Endothelial cell of umbilical vein (primary cell): ENCODE results near the gene PRR7. TPM values are rescaled to one million over a fixed set of nuclear protein-coding genes. Genes with fewer than 3 reads are reported as not detected.

Source experiments
- BruUV-seq: library from RNA; stranded (reverse); fragments of 400-500 nt; replicated peaks from 2 replicates; lab custom pipeline; 2021; lab: Mats Ljungman, UMichigan
- CTCF ChIA-PET: fragments of 300-600, 350-600 bp; sonication (Branson Sonifier 250); formaldehyde crosslinking; loops from one replicate; lab custom pipeline; 2021; ENCODE audit warnings: antibody characterized with exemption, inconsistent platforms; lab: Charles Lee
- POLR2A ChIA-PET: fragments of 300-600, 350-600 bp; sonication (Branson Sonifier 250); formaldehyde crosslinking; loops from one replicate; lab custom pipeline; 2021; ENCODE audit warnings: antibody characterized with exemption, inconsistent platforms; lab: Charles Lee
- DNase-seq: peaks from one replicate; pipeline ENCODE4 v3.0.0-alpha.2; 2011; ENCODE audit warnings: low read depth, low spot score
- FAIRE-seq: peaks from 2 replicates; lab custom pipeline; 2011; peaks lifted over from hg19 to GRCh38; lab: Jason Lieb, UNC
- H2AFZ ChIP-seq: 2 replicates; pipeline ENCODE4 v1.6.0; 2012; ENCODE audit warnings: low read depth, low read length, control low read depth, inconsistent platforms
- H3K27ac ChIP-seq: 2 replicates; pipeline ENCODE4 v1.5.1; 2011; ENCODE audit warnings: low read depth, mild to moderate bottlenecking, control low read depth, low read length, moderate library complexity; ENCODE audit not compliant: insufficient read depth
- H3K27me3 ChIP-seq, 2 experiments: 2 replicates each; pipeline versions ENCODE4 v1.6.0 to v1.6.1; 2011; ENCODE audit warnings: low read length in 2 of 2, mixed read lengths in 1 of 2; ENCODE audit not compliant: control insufficient read depth in 2 of 2, insufficient read depth in 2 of 2
- H3K36me3 ChIP-seq, 2 experiments: 2 replicates in 1 of 2; 3 replicates in 1 of 2; pipeline ENCODE4 v1.5.1; 2011; ENCODE audit warnings: low read length in 2 of 2, mild to moderate bottlenecking in 1 of 2, moderate library complexity in 1 of 2; ENCODE audit not compliant: control insufficient read depth in 2 of 2, insufficient read depth in 2 of 2; ENCODE audit errors: extremely low read depth in 1 of 2
- H3K4me1 ChIP-seq: 3 replicates; pipeline ENCODE4 v1.5.1; 2011; ENCODE audit warnings: mild to moderate bottlenecking, low read length; ENCODE audit not compliant: control insufficient read depth, insufficient read depth; ENCODE audit errors: extremely low read depth
- H3K4me2 ChIP-seq: 2 replicates; pipeline ENCODE4 v1.6.1; 2011; ENCODE audit warnings: low read length, control low read depth, mixed read lengths; ENCODE audit not compliant: insufficient read depth
- H3K4me3 ChIP-seq, 3 experiments: fragments of 200-600 bp in 1 of 3; sonication (generic), shearing (Covaris generic) in 1 of 3; replicated peaks in 1 of 3; 2 replicates each; pipeline ENCODE4 v1.5.1; 2011 to 2016; ENCODE audit warnings: control low read depth in 3 of 3, low read length in 3 of 3, mild to moderate bottlenecking in 2 of 3, inconsistent platforms in 1 of 3, low read depth in 1 of 3, moderate library complexity in 1 of 3; ENCODE audit not compliant: insufficient read depth in 1 of 3
- H3K79me2 ChIP-seq: 2 replicates; pipeline ENCODE4 v1.6.0; 2012; ENCODE audit warnings: low read length, inconsistent platforms; ENCODE audit not compliant: control insufficient read depth, insufficient read depth
- H3K9ac ChIP-seq: replicated peaks from 2 replicates; pipeline ENCODE3; 2011; ENCODE audit warnings: low read length, control low read depth; ENCODE audit not compliant: insufficient read depth; ENCODE audit errors: extremely low read depth
- H3K9me1 ChIP-seq: replicated peaks from 3 replicates; pipeline ENCODE4 v1.6.0; 2011; ENCODE audit warnings: mild to moderate bottlenecking, low read length; ENCODE audit not compliant: control insufficient read depth, insufficient read depth; ENCODE audit errors: extremely low read depth
- H3K9me3 ChIP-seq: replicated peaks from 2 replicates; pipeline ENCODE4 v1.5.1; 2012; ENCODE audit warnings: low read length, inconsistent platforms; ENCODE audit not compliant: control insufficient read depth, insufficient read depth
- H4K20me1 ChIP-seq: replicated peaks from 2 replicates; pipeline ENCODE3; 2011; ENCODE audit warnings: mild to moderate bottlenecking, low read length; ENCODE audit not compliant: control insufficient read depth, insufficient read depth; ENCODE audit errors: extremely low read depth
- CTCF ChIP-seq, 2 donors: IDR thresholded peaks; 1 replicate in 1 of 2; 2 replicates in 1 of 2; pipeline ENCODE4 v1.5.1; 2011; ENCODE audit warnings: low read length in 2 of 2, mild to moderate bottlenecking in 2 of 2, moderate library complexity in 2 of 2, control low read depth in 1 of 2, inconsistent platforms in 1 of 2, low read depth in 1 of 2; ENCODE audit not compliant: insufficient read depth in 1 of 2; ENCODE audit errors: extremely low read depth in 1 of 2
- EZH2 ChIP-seq: IDR thresholded peaks from 2 replicates; pipeline ENCODE4 v1.6.1; 2012; ENCODE audit warnings: borderline replicate concordance, low read depth, mild to moderate bottlenecking, moderate library complexity, low read length, inconsistent platforms; ENCODE audit not compliant: severe bottlenecking
- FOS ChIP-seq: IDR thresholded peaks from 2 replicates; pipeline ENCODE4 v1.6.1; 2011; ENCODE audit warnings: mild to moderate bottlenecking, low read length, moderate library complexity, borderline replicate concordance; ENCODE audit not compliant: insufficient read depth
- MAX ChIP-seq: IDR thresholded peaks from 2 replicates; pipeline ENCODE4 v1.6.1; 2011; ENCODE audit not compliant: insufficient read depth, insufficient read length
- MYC ChIP-seq: IDR thresholded peaks from one replicate; pipeline ENCODE4 v1.6.1; 2011; ENCODE audit warnings: mild to moderate bottlenecking, low read depth, low read length
- POLR2AphosphoS5 ChIP-seq: IDR thresholded peaks from 2 replicates; pipeline ENCODE4 v1.6.1; 2012; ENCODE audit warnings: low read depth, mild to moderate bottlenecking, control low read depth, low read length, moderate library complexity; ENCODE audit not compliant: insufficient read depth
- dilution Hi-C: fragments of 300-500 bp; cut with MboI; formaldehyde crosslinking; loops from one replicate; pipeline ENCODE4 v1.15.0; 2019; ENCODE audit warnings: low sequenced_read_pairs; ENCODE audit not compliant: extremely low pct_ligation_motif_present
- intact Hi-C: fragments of 100-400 bp; cut with micrococcal nuclease; formaldehyde crosslinking; loops from one replicate; pipeline ENCODE4 v1.10.0; 2022
- polyA plus RNA-seq, 4 experiments: library from polyadenylated mRNA; depleted of rRNA in 3 of 4; stranded (reverse) in 3 of 4; unstranded in 1 of 4; fragments of >200 nt; gene quantifications; 2 replicates each; pipeline versions ENCODE4 v1.2.1 to v1.2.3, GENCODE V29; 2011 to 2012; ENCODE audit warnings: missing spikeins in 1 of 4
- total RNA-seq: library from RNA; stranded (reverse); gene quantifications from 2 replicates; pipeline ENCODE4 v1.2.3, GENCODE V29; 2021

PRR7 gene
- total and polyA plus RNA-seq, 2 donors (not counting 3 experiments of a cell fraction or from before 2014, with no cell fraction given): 6.5 to 6.6 TPM

GRCh38 chr5:177493795-177494345, 47.3 kb downstream of the PRR7 start:
- Histone ChIP-seq H3K9ac (peak overlapping the region; percentile 93), H3K4me1 (peaks cover 57% of the 10 kb centered on the region), H3K36me3 (peaks cover 9 to 24% of the 10 kb centered on the region in 2 experiments), H3K27ac (peak overlapping the region; percentile 93), H3K27me3 (no peaks in the 10 kb centered on the region), H4K20me1 (no peaks in the 10 kb centered on the region), H3K4me2 (peak overlapping the region; percentile 64), H3K9me1 (no peaks in the 10 kb centered on the region), H3K4me3 (peak overlapping the region in 1 of 3 experiments; percentile 9), H3K9me3 (no peaks in the 10 kb centered on the region), H2AFZ (no peak overlapping the region), H3K79me2 (peaks cover 44% of the 10 kb centered on the region)
- dilution Hi-C loops: no loop called here
- no peak for TF ChIP-seq EZH2
- TF ChIP-seq FOS: no peak
- TF ChIP-seq MAX: no peak
- no peak for TF ChIP-seq CTCF (IDR thresholded peaks at IDR 0.05; ENCODE audit: extremely low read depth in 1 of 2, insufficient read depth in 1 of 2, low read depth in 1 of 2, low read length in 2 of 2)
- no peak for TF ChIP-seq POLR2AphosphoS5
- no peak for TF ChIP-seq MYC
- DNase-seq (no peak), FAIRE-seq (no peak)
- POLR2A ChIA-PET: interaction anchor here (1.8 kb wide), 1 partner anchor 17 kb away, joined by 10 read pairs; no protein-coding TSS in a partner anchor
- CTCF ChIA-PET: interaction anchor here (0.8 to 5.3 kb wide), 9 partner anchors 8 to 103 kb away, joined by 3 to 58 read pairs (median 6); no protein-coding TSS in a partner anchor
- intact Hi-C loops: loop anchor here (1.0 to 10.0 kb wide), 6 partner anchors 38 to 959 kb away; partner anchors contain the start of genes N4BP3 and RNF44
- BruUV-seq: TSS peak; percentile 2
